Measurements from ENCODE around the gene ALDOC.
A peak's percentile ranks its signal among the peaks of the same experiment; 100 is the strongest.

The ALDOC gene

DNA sequence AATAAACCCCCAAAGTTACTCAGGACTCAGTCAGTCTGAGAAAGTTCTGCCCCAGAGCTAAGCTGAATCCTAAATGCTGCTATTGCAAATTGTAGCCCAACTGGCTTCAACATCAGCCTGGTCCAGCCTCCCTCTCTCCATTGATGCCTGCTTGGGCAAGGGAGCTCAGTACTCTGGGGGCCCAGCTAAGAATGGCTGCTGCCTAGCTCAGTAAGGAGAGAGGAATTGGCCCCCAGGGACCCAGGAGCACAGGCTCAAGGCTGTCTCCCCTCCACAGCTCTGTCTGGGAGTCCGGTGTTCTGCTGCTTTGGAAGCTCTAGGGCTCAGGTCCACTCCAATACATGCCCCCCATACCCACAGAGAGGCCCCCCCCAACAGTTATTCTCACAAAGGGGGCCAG, 25.8 kb downstream of the ALDOC start:
- Histone ChIP-seq H3K4me1 (ENCODE audit: control insufficient read depth in 1 of 2, insufficient read depth in 1 of 2, low read depth in 1 of 2, low read length in 1 of 2) (peaks cover 59 to 66% of the 10 kb centered on the region in 2 experiments), H3K4me3 (ENCODE audit: low read depth in 1 of 2, low read length in 1 of 2) (peak overlapping the region; percentile 74 to 99), H3K27ac (peak overlapping the region; percentile 86), H3K27me3 (no peaks in the 10 kb centered on the region), H3K9me3 (no peaks in the 10 kb centered on the region), H3K36me3 (peaks cover 46% of the 10 kb centered on the region)
- TF ChIP-seq, protein P1, sequence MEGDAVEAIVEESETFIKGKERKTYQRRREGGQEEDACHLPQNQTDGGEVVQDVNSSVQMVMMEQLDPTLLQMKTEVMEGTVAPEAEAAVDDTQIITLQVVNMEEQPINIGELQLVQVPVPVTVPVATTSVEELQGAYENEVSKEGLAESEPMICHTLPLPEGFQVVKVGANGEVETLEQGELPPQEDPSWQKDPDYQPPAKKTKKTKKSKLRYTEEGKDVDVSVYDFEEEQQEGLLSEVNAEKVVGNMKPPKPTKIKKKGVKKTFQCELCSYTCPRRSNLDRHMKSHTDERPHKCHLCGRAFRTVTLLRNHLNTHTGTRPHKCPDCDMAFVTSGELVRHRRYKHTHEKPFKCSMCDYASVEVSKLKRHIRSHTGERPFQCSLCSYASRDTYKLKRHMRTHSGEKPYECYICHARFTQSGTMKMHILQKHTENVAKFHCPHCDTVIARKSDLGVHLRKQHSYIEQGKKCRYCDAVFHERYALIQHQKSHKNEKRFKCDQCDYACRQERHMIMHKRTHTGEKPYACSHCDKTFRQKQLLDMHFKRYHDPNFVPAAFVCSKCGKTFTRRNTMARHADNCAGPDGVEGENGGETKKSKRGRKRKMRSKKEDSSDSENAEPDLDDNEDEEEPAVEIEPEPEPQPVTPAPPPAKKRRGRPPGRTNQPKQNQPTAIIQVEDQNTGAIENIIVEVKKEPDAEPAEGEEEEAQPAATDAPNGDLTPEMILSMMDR (IDR thresholded peaks at IDR 0.05) = no peak

DNA sequence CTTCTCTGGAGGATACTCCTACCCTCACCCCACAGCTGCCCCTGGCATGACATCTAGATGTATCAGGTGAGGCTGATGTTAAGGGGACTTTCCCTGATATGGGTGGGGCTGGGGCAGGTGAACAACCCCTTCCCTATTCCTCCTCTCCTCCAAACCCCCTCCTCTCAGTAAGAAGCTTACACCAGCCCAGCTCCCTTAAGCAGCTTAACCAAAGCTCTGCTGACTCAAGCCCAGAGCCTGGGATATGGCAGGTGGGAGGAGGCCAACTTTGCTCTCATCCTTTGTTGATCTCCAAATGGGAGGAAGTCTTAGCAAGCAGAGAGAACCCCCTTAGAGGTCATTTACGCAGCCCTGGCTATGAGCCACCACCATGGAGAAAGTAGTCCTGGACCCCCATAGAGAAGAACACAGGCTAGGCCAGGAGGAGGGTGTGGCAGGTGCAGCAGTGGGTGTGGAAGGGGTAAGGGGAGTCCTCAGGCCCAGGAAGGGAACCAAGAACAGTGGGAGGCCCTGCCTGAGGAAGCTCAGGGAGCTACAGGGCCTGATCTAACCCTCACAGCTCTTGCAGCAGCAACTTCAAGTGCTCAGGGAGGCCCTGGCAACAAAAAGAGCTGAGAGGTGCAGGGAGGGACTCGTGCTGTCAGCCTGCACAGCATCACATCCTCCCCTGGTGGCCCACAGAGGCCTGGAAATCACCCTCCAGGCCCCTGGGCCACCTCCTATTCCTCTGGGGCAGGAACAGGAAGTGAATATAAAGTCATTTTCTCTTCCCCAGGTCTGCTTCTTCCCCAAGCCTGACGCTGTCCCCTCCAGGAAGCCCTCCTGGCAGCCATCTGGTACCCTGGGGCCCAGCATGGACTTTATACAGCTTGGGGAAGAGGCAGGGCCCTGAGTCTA, 27.2 kb downstream of the ALDOC start:
- H3K27me3 ChIP-seq = no peaks in the 10 kb centered on the region
- peak overlapping the region; percentile 95 for H3K27ac ChIP-seq
- TF ChIP-seq, protein P1 (IDR thresholded peaks at IDR 0.05) = no peak
- peak overlapping the region; percentile 44 to 74 for H3K4me3 ChIP-seq (ENCODE audit: low read depth in 1 of 2, low read length in 1 of 2)
- H3K4me1 ChIP-seq (ENCODE audit: control insufficient read depth in 1 of 2, insufficient read depth in 1 of 2, low read depth in 1 of 2, low read length in 1 of 2) = peaks cover 59 to 66% of the 10 kb centered on the region in 2 experiments
- peaks cover 34% of the 10 kb centered on the region for H3K36me3 ChIP-seq
- H3K9me3 ChIP-seq = no peaks in the 10 kb centered on the region

DNA sequence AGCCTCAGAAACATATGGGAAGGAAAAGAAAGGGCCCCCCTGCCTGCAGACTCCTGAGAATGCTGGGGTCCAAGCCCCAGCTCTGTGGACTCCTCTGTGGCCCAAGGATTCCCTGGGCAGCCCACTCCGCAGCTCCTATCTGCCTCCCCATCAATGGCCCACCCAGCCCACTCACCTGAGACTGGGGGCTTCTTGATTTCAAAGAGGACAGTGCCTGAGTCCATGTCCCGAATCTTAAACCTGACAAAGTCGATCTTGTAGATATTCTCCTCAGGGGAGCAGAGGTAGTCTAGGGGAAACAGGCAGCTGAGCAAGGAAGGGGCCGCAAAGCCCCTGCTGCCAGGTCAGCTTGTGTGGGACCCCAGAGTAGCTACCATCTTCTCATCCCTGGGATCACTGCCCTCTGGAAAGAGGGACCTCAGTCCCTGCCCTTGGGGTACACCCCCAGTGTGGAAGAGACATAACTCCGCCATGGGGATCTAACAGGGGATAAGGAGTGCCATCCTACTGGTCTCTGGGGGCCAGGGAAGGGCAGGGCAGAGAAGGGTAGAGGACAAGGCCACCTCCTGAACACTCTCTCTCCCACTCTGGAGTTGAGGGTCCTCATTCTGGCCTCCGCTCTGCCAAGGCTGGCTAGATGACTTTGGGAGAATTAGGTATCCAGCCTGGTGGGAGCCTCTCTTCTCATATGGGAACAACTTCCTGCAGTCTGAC, 28.1 kb downstream of the ALDOC start:
- Histone ChIP-seq H3K27ac (peak overlapping the region; percentile 95), H3K4me1 (ENCODE audit: control insufficient read depth in 1 of 2, insufficient read depth in 1 of 2, low read depth in 1 of 2, low read length in 1 of 2) (peaks cover 59 to 66% of the 10 kb centered on the region in 2 experiments)

DNA sequence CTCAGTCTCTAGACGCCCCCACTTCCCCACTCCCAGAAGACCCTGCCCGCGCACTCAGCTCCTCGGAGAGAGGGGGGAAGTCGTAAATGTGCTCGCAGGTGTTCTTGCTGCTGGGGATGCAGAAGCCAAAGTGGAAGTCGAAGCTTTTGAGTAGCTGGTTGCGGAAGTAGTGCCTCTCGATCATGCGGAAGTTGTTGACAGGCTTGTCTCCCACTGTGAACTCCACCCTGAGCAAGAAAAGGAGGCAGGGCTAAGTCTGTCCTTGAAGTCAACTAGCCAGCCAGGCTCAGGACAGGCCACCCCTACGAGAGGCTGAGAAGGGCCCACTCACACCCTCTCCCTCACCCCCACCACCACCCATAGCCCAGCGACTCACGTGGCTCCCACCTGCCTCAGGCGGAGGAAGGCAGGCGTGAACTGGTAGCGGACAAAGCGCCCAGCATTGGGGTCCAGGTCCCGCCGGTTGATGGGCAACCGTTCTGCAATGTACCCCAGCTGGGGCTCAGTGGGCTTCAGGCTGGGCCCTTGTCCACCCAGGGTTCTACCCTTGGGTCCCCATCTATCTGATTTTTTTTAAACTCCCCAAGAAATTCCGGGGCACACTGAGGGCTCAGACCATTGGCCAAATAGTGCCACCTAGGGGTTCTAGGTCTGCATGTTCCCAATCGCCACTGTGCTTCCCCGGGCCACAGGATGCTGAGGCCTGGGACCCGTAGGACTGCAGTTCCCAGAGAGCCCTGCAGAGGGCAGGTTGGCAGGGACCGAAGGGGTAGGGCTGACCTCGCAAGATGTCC, 28.9 kb downstream of the ALDOC start:
- TF ChIP-seq, protein P1 (IDR thresholded peaks at IDR 0.05) = peak; percentile 95
- Histone ChIP-seq H3K27me3 (no peaks in the 10 kb centered on the region), H3K4me1 (ENCODE audit: control insufficient read depth in 1 of 2, insufficient read depth in 1 of 2, low read depth in 1 of 2, low read length in 1 of 2) (peaks cover 57 to 65% of the 10 kb centered on the region in 2 experiments), H3K9me3 (no peaks in the 10 kb centered on the region), H3K4me3 (ENCODE audit: low read depth in 1 of 2, low read length in 1 of 2) (peak overlapping the region; percentile 55 to 65), H3K27ac (peak overlapping the region; percentile 95), H3K36me3 (peaks cover 20% of the 10 kb centered on the region)

More for the DNA sequence above, 28.1 kb downstream of the ALDOC start:
- H3K36me3 ChIP-seq = peaks cover 25% of the 10 kb centered on the region
- no peaks in the 10 kb centered on the region for H3K9me3 ChIP-seq
- peak overlapping the region; percentile 65 to 74 for H3K4me3 ChIP-seq (ENCODE audit: low read depth in 1 of 2, low read length in 1 of 2)
- H3K27me3 ChIP-seq = no peaks in the 10 kb centered on the region
- TF ChIP-seq, protein P1 (IDR thresholded peaks at IDR 0.05) = no peak

DNA sequence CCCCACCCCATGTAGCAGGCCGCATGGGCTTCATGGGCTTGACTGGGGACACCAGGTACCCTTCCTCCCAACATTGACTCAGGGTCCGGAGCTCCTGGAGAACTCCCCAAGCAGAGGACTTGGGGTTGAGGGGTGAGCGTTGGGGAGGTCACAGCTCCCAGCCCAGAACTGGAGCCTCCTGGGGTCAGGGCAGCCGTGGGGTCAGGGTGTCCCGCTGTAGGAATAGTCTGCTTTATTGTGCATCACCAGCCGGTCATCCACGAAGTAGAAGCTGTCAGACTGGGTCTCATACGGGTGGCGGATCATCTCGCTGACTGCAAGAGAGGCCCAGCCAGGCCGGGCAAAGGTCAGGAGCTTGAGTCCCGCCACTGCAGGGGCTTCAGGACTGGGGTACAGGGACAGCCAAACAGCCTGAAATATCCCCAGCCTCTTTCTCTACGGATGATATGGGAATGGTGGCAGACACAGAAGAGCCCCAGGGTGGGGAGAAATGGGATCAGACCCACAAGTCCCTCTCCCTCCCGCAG, 29.5 kb downstream of the ALDOC start:
- Histone ChIP-seq H3K4me3 (ENCODE audit: low read depth in 1 of 2, low read length in 1 of 2) (peak overlapping the region; percentile 55 to 65), H3K27me3 (no peaks in the 10 kb centered on the region), H3K9me3 (no peaks in the 10 kb centered on the region), H3K4me1 (ENCODE audit: control insufficient read depth in 1 of 2, insufficient read depth in 1 of 2, low read depth in 1 of 2, low read length in 1 of 2) (peaks cover 55 to 58% of the 10 kb centered on the region in 2 experiments), H3K27ac (peak overlapping the region; percentile 95), H3K36me3 (peaks cover 20% of the 10 kb centered on the region)
- TF ChIP-seq, protein P1 (IDR thresholded peaks at IDR 0.05) = no peak

Measured in neutrophil (primary cell).